A549 treated with Mapracorat at 1 μM for 4 hours (cell line): ENCODE results near the gene IPO9. TPM values are rescaled to one million over a fixed set of nuclear protein-coding genes. Genes with fewer than 3 reads are reported as not detected.

Experiments used
- total RNA-seq: library from RNA; stranded (reverse); fragments of 200-300 nt; extraction: Qiagen RNA extraction; gene quantifications from 5 replicates; pipeline ENCODE4 v1.2.3, GENCODE V29; 2022

The IPO9 gene
- 24.6 to 46.6 TPM (median 40.9 TPM) in 5 replicates for total RNA-seq

DNA sequence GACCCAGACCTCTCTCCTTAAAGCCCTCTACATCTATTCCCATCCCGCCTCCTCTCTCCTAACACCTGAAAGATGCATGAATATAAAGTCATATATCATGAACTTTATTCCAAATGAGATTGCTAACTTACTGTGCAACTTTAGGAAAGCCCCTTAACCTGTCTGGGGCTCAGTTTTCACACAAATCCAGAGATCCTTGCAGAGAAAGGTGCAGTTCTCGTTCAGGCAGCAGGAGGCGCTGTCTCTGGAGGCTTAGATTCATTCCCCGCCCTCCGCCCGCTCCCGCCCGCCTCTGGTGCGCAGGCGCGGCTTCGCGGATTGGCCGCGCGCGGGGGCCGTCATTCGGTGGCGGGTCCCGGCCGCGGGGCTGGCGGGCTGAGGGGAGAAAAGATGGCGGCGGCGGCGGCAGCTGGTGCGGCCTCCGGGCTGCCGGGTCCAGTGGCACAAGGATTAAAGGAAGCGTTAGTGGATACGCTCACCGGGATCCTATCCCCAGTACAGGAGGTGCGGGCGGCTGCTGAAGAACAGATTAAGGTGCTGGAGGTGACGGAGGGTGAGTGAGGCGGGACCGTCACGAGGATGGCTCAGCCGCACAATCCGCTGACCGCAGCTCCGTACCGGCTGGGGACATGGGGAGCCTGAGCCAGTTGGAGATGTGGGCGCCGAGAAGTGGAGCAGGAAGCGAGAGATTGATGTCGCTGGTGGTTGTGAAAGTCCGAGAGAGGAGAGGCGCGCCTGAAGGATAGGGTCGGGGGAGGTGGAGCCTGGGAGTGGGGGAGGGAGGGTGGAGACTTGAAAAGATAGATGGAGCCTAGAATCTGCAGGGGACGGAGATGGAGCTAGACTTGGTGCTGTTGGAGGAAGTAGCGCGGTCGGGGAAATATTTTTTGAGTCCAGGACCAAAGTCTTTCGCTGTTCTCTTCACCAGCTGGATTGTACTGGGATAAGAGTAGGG lies at the start of gene IPO9:
Gene IPO9, plus strand, starts transcription at position 338 of the 955 bp plus-strand sequence. Its CDS starts 53 bp downstream, at position 391.

DNA sequence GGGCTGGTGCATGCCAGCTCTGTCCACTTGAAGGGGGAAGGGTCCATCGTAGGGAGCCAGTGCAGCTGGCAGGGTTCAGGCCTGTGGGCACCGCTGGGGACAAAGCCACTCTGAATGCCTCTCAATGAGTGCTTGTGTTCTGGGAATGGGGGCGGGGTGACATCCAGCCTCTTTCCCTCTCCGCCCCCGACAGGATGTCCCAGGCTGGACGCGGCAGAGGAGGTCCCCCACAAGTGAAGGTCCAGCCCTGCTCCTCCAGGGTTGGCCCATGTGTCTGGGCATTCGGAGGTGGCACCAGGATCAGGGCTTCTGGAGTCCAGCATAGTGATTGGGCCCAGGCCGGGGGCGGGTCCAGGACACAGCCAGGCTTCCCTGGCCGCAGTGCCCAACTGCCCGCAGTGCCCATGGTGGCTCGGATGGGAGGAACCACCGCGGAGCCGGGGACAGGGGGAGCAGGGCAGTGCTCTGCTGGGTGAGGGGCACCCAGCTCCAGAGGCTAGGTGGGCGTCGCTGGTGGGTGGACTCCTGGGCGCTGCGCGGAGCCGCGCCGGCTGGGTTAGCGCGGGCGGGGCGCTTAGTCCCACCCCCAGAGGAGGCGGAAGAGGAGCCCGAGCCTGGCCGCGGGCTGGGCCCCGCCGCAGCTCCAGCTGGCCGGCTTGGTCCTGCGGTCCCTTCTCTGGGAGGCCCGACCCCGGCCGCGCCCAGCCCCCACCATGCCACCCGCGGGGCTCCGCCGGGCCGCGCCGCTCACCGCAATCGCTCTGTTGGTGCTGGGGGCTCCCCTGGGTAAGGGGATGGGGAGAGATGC lies 59.5 kb downstream of the IPO9 start, which contains the start of gene SHISA4:
Gene SHISA4, plus strand, starts transcription at position 617 of the 808 bp plus-strand sequence. Its CDS starts 97 bp downstream, at position 714.

Other genes with a start within 250 kb of the IPO9 start
- gene SHISA4, start 59.7 kb downstream of the IPO9 start, total RNA-seq: 11.4 to 19.2 TPM (median 17.3 TPM) in 5 replicates
- gene LMOD1, start 117.4 kb downstream of the IPO9 start, total RNA-seq: not detected in 5 replicates
- gene TIMM17A, start 126.3 kb downstream of the IPO9 start, total RNA-seq: 90.0 to 141 TPM (median 97.7 TPM) in 5 replicates
- 82.5 to 87.8 TPM (median 87.2 TPM) in 5 replicates for gene RNPEP, start 153.5 kb downstream of the IPO9 start, total RNA-seq
- 126 to 195 TPM (median 182 TPM) in 5 replicates for gene ELF3, start 181.4 kb downstream of the IPO9 start, total RNA-seq